Lower leg skin (tissue), 3 donors: ENCODE measurements around the gene OR2A2.

Experiments
- POLR2A ChIP-seq, 2 donors: fragments of 450-650 bp; IDR thresholded peaks; one replicate each; pipeline ENCODE4 v1.6.1; 2016 to 2017; ENCODE audit warnings: antibody characterized with exemption in 2 of 2, mild to moderate bottlenecking in 1 of 2, moderate library complexity in 1 of 2
- TF ChIP-seq, protein P1 (sequence below), 3 donors: fragments of 450-650 bp; IDR thresholded peaks; one replicate each; pipeline ENCODE4 v1.5.1; 2016; ENCODE audit warnings: antibody characterized with exemption in 3 of 3, mild to moderate bottlenecking in 3 of 3, moderate library complexity in 2 of 3

- TF ChIP-seq, protein P1, sequence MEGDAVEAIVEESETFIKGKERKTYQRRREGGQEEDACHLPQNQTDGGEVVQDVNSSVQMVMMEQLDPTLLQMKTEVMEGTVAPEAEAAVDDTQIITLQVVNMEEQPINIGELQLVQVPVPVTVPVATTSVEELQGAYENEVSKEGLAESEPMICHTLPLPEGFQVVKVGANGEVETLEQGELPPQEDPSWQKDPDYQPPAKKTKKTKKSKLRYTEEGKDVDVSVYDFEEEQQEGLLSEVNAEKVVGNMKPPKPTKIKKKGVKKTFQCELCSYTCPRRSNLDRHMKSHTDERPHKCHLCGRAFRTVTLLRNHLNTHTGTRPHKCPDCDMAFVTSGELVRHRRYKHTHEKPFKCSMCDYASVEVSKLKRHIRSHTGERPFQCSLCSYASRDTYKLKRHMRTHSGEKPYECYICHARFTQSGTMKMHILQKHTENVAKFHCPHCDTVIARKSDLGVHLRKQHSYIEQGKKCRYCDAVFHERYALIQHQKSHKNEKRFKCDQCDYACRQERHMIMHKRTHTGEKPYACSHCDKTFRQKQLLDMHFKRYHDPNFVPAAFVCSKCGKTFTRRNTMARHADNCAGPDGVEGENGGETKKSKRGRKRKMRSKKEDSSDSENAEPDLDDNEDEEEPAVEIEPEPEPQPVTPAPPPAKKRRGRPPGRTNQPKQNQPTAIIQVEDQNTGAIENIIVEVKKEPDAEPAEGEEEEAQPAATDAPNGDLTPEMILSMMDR (IDR thresholded peaks at IDR 0.05), result no peak
- no peak for TF ChIP-seq POLR2A (IDR thresholded peaks at IDR 0.05)
These were observed 49.5 kb downstream of the OR2A2 start for GRCh38 chr7:144158861-144159260.
